Natural killer cell (primary cell): ENCODE results near the gene RRP1B. TPM values are rescaled to one million over a fixed set of nuclear protein-coding genes. Genes with fewer than 3 reads are reported as not detected.
"Not testable (repeated sequence)": the region's sequence is repeated elsewhere in the genome, so short reads cannot be mapped to it uniquely, and the experiment has no call there.

ENCODE experiments used
- ATAC-seq, 3 donors: fragments of 150-1000 bp in 2 of 3; fragments of 200-7000 bp in 1 of 3; cut with Tn5 transposase; 1 replicate in 1 of 3; 2 replicates in 2 of 3; pipeline ENCODE4 v1.10.0; 2021; ENCODE audit warnings: mild to moderate bottlenecking in 2 of 3, moderate library complexity in 2 of 3
- DNase-seq, 2 donors: peaks; one replicate each; pipeline versions ENCODE4 v3.0.0 to v3.0.0-alpha.2; 2013 to 2021; ENCODE audit warnings: mixed read lengths in 1 of 2
- H3K27ac ChIP-seq: one replicate; pipeline ENCODE4 v1.5.1; 2013; ENCODE audit warnings: mild to moderate bottlenecking, low read length
- H3K27me3 ChIP-seq: one replicate; pipeline ENCODE4 v1.6.1; 2013; ENCODE audit warnings: low read length; ENCODE audit not compliant: control insufficient read depth, insufficient read depth
- H3K36me3 ChIP-seq: one replicate; pipeline ENCODE4 v1.6.1; 2013; ENCODE audit warnings: low read length; ENCODE audit not compliant: control insufficient read depth, insufficient read depth
- H3K4me1 ChIP-seq: one replicate; pipeline ENCODE4 v1.6.1; 2013; ENCODE audit warnings: low read length; ENCODE audit not compliant: control insufficient read depth, insufficient read depth
- H3K4me3 ChIP-seq: one replicate; pipeline ENCODE4 v1.5.1; 2013; ENCODE audit warnings: low read length
- H3K9me3 ChIP-seq: one replicate; pipeline ENCODE4 v1.6.1; 2013; ENCODE audit warnings: low read length; ENCODE audit not compliant: control insufficient read depth, insufficient read depth
- H3K27ac Mint-ChIP-seq, 2 donors: one replicate each; pipeline ENCODE4 v1.8.0; 2022; ENCODE audit warnings: mild to moderate bottlenecking in 2 of 2, mixed read lengths in 2 of 2, moderate library complexity in 1 of 2
- H3K27me3 Mint-ChIP-seq, 2 donors: one replicate each; pipeline ENCODE4 v1.8.0; 2022; ENCODE audit warnings: low read depth in 2 of 2, mixed read lengths in 2 of 2
- H3K36me3 Mint-ChIP-seq: one replicate; pipeline ENCODE4 v1.8.0; 2022; ENCODE audit warnings: mixed read lengths
- H3K4me1 Mint-ChIP-seq, 2 donors: one replicate each; pipeline ENCODE4 v1.8.0; 2022; ENCODE audit warnings: mixed read lengths in 2 of 2
- H3K4me3 Mint-ChIP-seq: one replicate; pipeline ENCODE4 v1.8.0; 2022; ENCODE audit warnings: mild to moderate bottlenecking, moderate library complexity, mixed read lengths
- H3K9me3 Mint-ChIP-seq, 2 donors: one replicate each; pipeline ENCODE4 v1.8.0; 2022; ENCODE audit warnings: mixed read lengths in 2 of 2
- CTCF ChIP-seq: fragments of 200-600 bp; IDR thresholded peaks from one replicate; pipeline ENCODE4 v1.8.0; 2022; ENCODE audit warnings: antibody characterized with exemption
- WGBS: methylation state at CpG from one replicate; pipeline ENCODE4 v1.1.7; 2013; ENCODE audit warnings: missing lambda C conversion rate; ENCODE audit not compliant: insufficient coverage; 5-methylcytosine and 5-hydroxymethylcytosine counted together
- intact Hi-C: fragments of 100-400 bp; cut with micrococcal nuclease; formaldehyde crosslinking; loops from one replicate; pipeline ENCODE4 v1.14.2; 2022
- total RNA-seq, 4 donors: library from RNA; stranded (reverse); fragments of 120-200 nt in 1 of 4; gene quantifications; one replicate each; pipeline versions ENCODE4 v1.2.3 to v1.2.4, GENCODE V29; 2013 to 2022

Gene RRP1B
- total RNA-seq, 3 donors from 2014 or later (not counting 1 experiment from before 2014, with no cell fraction given), result 18.1 to 28.4 (median 25.0) TPM

GRCh38 chr21:43614839-43615238, 44.5 kb upstream of the RRP1B start:
- DNase-seq (no peak), ATAC-seq (no peak)
- Mint-ChIP-seq H3K36me3 (peaks cover 1% of the 10 kb centered on the region), H3K27me3 (peaks cover 0 to 2% of the 10 kb centered on the region in 2 donors), H3K4me3 (no peak overlapping the region), H3K27ac (no peak overlapping the region), H3K4me1 (no peaks in the 10 kb centered on the region), H3K9me3 (peaks cover 0 to under 1% of the 10 kb centered on the region in 2 donors)
- Histone ChIP-seq H3K4me3 (no peak overlapping the region), H3K4me1 (no peaks in the 10 kb centered on the region), H3K27ac (no peak overlapping the region), H3K36me3 (no peaks in the 10 kb centered on the region), H3K27me3 (no peaks in the 10 kb centered on the region), H3K9me3 (peaks cover 4% of the 10 kb centered on the region)
- TF ChIP-seq CTCF, result no peak
- intact Hi-C loops, result no loop called here
- WGBS, result 93% methylated on average over 5 of the region's 5 CpGs

GRCh38 chr21:43616861-43617260, 42.5 kb upstream of the RRP1B start:
- DNase-seq, H3K4me1 Mint-ChIP-seq, H3K36me3 Mint-ChIP-seq, H3K36me3 ChIP-seq, H3K4me3 Mint-ChIP-seq, intact Hi-C loops, H3K27me3 Mint-ChIP-seq, H3K27ac Mint-ChIP-seq, H3K27me3 ChIP-seq, H3K27ac ChIP-seq, H3K4me3 ChIP-seq, H3K4me1 ChIP-seq, H3K9me3 Mint-ChIP-seq, ATAC-seq: not testable (repeated sequence)
- H3K9me3 ChIP-seq, result peaks cover 12% of the 10 kb centered on the region
- no CpG with 5 or more reads among the region's 3 CpGs for WGBS

GRCh38 chr21:43618940-43619339, 40.4 kb upstream of the RRP1B start:
- Mint-ChIP-seq H3K9me3 (peaks cover 4 to 5% of the 10 kb centered on the region in 2 donors), H3K4me3 (no peak overlapping the region), H3K27me3 (peaks cover 12 to 22% of the 10 kb centered on the region in 2 donors), H3K36me3 (peaks cover 10% of the 10 kb centered on the region), H3K27ac (no peak overlapping the region), H3K4me1 (no peaks in the 10 kb centered on the region)
- Histone ChIP-seq H3K27ac (no peak overlapping the region), H3K4me3 (no peak overlapping the region), H3K27me3 (no peaks in the 10 kb centered on the region), H3K36me3 (no peaks in the 10 kb centered on the region), H3K4me1 (no peaks in the 10 kb centered on the region), H3K9me3 (peaks cover 12% of the 10 kb centered on the region)
- no peak for DNase-seq
- WGBS, result 96% methylated on average over 3 of the region's 4 CpGs
- TF ChIP-seq CTCF, result no peak
- ATAC-seq, result no peak
- intact Hi-C loops, result no loop called here

GRCh38 chr21:43619344-43619743, 40.0 kb upstream of the RRP1B start:
- H3K36me3 Mint-ChIP-seq, result peaks cover 10% of the 10 kb centered on the region
- no peak for TF ChIP-seq CTCF

More at GRCh38 chr21:43619344-43619743, 40.0 kb upstream of the RRP1B start:
- H3K27ac ChIP-seq, result no peak overlapping the region
- H3K4me3 ChIP-seq, result no peak overlapping the region
- H3K27me3 Mint-ChIP-seq, result peaks cover 12 to 22% of the 10 kb centered on the region in 2 donors
- DNase-seq, result no peak
- no peaks in the 10 kb centered on the region for H3K4me1 Mint-ChIP-seq
- H3K9me3 Mint-ChIP-seq, result peaks cover 4 to 5% of the 10 kb centered on the region in 2 donors
- intact Hi-C loops, result no loop called here
- H3K4me3 Mint-ChIP-seq, result no peak overlapping the region
- 92% methylated on average over 4 of the region's 4 CpGs for WGBS
- H3K36me3 ChIP-seq, result no peaks in the 10 kb centered on the region
- no peaks in the 10 kb centered on the region for H3K4me1 ChIP-seq
- no peak overlapping the region for H3K27ac Mint-ChIP-seq
- ATAC-seq, result no peak
- no peaks in the 10 kb centered on the region for H3K27me3 ChIP-seq
- peaks cover 12% of the 10 kb centered on the region for H3K9me3 ChIP-seq
